ENCODE data around the gene ARHGAP24. TPM values are rescaled to one million over a fixed set of nuclear protein-coding genes. Genes with fewer than 3 reads are reported as not detected.
A peak's percentile ranks its signal among the peaks of the same experiment; 100 is the strongest.

The ARHGAP24 gene
- total and polyA plus RNA-seq, 12 donors = 0.72 to 53.4 (median 4.4) TPM

- DNase-seq = no peak
- no peaks in the 10 kb centered on the region for H3K36me3 ChIP-seq (replicated peaks in 1 of 2)
- H3K4me1 ChIP-seq (replicated peaks in 1 of 2) = no peaks in the 10 kb centered on the region
- WGBS, 4 donors = 50 to 64% (median 53%) methylated on average over 1 of the region's 1 CpG
- H3K4me3 ChIP-seq = no peak overlapping the region
- no peaks in the 10 kb centered on the region for H3K27me3 ChIP-seq
- no peak overlapping the region for H3K27ac ChIP-seq
- intact Hi-C loops (cut with DNase I) = no loop called here
- no peaks in the 10 kb centered on the region for H3K9me3 ChIP-seq (replicated peaks in 1 of 3)
- TF ChIP-seq CTCF (IDR thresholded peaks at IDR 0.05) (no peak), POLR2A (IDR thresholded peaks at IDR 0.05) (no peak)
Observed at GRCh38 chr4:85776579-85776978, 301.6 kb downstream of the ARHGAP24 start.

GRCh38 chr4:85777908-85778631 is 303.1 kb downstream of the ARHGAP24 start:
- intact Hi-C loops (cut with DNase I) = no loop called here
- Histone ChIP-seq H3K27ac (no peak overlapping the region), H3K4me3 (peak overlapping the region in 1 of 4 donors; percentile 33), H3K36me3 (replicated peaks in 1 of 2) (no peaks in the 10 kb centered on the region), H3K9me3 (replicated peaks in 1 of 3) (no peaks in the 10 kb centered on the region), H3K27me3 (no peaks in the 10 kb centered on the region), H3K4me1 (replicated peaks in 1 of 2) (no peaks in the 10 kb centered on the region)
- no peak for DNase-seq
- 40 to 42% (median 41%) methylated on average over 3 of the region's 3 CpGs for WGBS, 4 donors
- TF ChIP-seq CTCF (IDR thresholded peaks at IDR 0.05) = no peak
- TF ChIP-seq POLR2A (IDR thresholded peaks at IDR 0.05) = no peak

DNA sequence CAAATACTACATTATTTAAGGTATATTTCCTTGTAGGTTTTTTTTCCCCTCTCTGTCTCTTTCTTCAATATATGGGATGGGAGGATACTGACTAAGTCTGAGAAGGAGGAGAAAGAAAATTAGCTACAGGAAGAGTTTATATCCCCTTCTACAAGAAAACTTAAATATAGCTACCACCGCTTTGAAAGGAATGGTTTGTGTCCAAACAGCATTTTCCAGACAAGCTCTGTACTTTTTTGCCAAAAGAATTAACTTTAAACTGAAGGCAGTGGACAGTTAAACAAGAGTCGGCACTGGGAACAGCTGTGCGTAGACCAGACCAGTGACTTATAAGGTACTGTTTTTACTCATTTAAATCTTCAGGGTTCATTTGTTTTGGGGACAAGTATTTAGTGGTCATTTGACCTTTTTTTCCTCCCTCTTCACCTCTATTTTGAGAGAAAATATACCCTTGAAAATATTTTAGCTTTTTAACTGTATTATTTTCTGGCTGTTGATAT is 303.7 kb downstream of the ARHGAP24 start:
- Histone ChIP-seq H3K4me1 (replicated peaks in 1 of 2) (no peaks in the 10 kb centered on the region), H3K27ac (no peak overlapping the region), H3K4me3 (peak overlapping the region in 1 of 4 donors; percentile 33), H3K9me3 (replicated peaks in 1 of 3) (no peaks in the 10 kb centered on the region), H3K27me3 (no peaks in the 10 kb centered on the region), H3K36me3 (replicated peaks in 1 of 2) (no peaks in the 10 kb centered on the region)
- 19 to 28% (median 24%) methylated on average over 3 of the region's 3 CpGs for WGBS, 4 donors
- no peak for DNase-seq
- intact Hi-C loops (cut with DNase I) = no loop called here
- no peak for TF ChIP-seq POLR2A (IDR thresholded peaks at IDR 0.05)
- no peak for TF ChIP-seq CTCF (IDR thresholded peaks at IDR 0.05)

- intact Hi-C loops (cut with DNase I) = no loop called here
- H3K4me1 ChIP-seq (replicated peaks in 1 of 2) = no peaks in the 10 kb centered on the region
- H3K4me3 ChIP-seq = peak overlapping the region in 1 of 4 donors; percentile 33
- TF ChIP-seq CTCF (IDR thresholded peaks at IDR 0.05) (no peak), POLR2A (IDR thresholded peaks at IDR 0.05) (no peak)
- DNase-seq = no peak
- H3K36me3 ChIP-seq (replicated peaks in 1 of 2) = no peaks in the 10 kb centered on the region
- H3K27ac ChIP-seq = no peak overlapping the region
- H3K27me3 ChIP-seq = no peaks in the 10 kb centered on the region
- no peaks in the 10 kb centered on the region for H3K9me3 ChIP-seq (replicated peaks in 1 of 3)
Observed at GRCh38 chr4:85779165-85779564, 304.2 kb downstream of the ARHGAP24 start.
